PC-9 (cell line): ENCODE measurements around the gene PITPNC1.

Experiments used
- CTCF ChIP-seq: fragments of 200-600 bp; sonication (generic); conservative IDR thresholded peaks from 2 replicates; pipeline ENCODE4 v1.6.1; 2017; ENCODE audit warnings: mixed run types, antibody characterized with exemption, mild to moderate bottlenecking, moderate library complexity
- EZH2 ChIP-seq: fragments of 200-600 bp; sonication (generic); IDR thresholded peaks from 2 replicates; pipeline ENCODE4 v1.8.0; 2017; ENCODE audit warnings: antibody characterized with exemption, low read depth

- TF ChIP-seq CTCF (no peak), EZH2 (no peak)
Measured at GRCh38 chr17:67422897-67423296, 45.8 kb downstream of the PITPNC1 start.
